ENCODE data around the gene HMGCR.

GRCh38 chr5:75337366-75338021, 474 bp downstream of the HMGCR start:
- no peak for TF ChIP-seq FOXA1 (IDR thresholded peaks at IDR 0.05)
- no peak for TF ChIP-seq CTCF (IDR thresholded peaks at IDR 0.05; ENCODE audit: low read depth, low read length, missing input control)
- no peak for TF ChIP-seq RAD21 (IDR thresholded peaks at IDR 0.05)
- no peak for TF ChIP-seq MAX (IDR thresholded peaks at IDR 0.05)
- no peak for TF ChIP-seq ATF3 (IDR thresholded peaks at IDR 0.05)
- TF ChIP-seq REST (IDR thresholded peaks at IDR 0.05): no peak
- no peak for TF ChIP-seq TAF1 (conservative IDR thresholded peaks at IDR 0.05)
- no peak for TF ChIP-seq HNF4A (conservative IDR thresholded peaks at IDR 0.05)
- no peak for TF ChIP-seq GABPA (IDR thresholded peaks at IDR 0.05 in 1 of 2, conservative IDR thresholded peaks at IDR 0.05 in 1 of 2)
